Hindlimb muscle (tissue), 1 donor: ENCODE measurements around the gene ING4. TPM values are rescaled to one million over a fixed set of nuclear protein-coding genes. Genes with fewer than 3 reads are reported as not detected.

ENCODE experiments used
- DNase-seq: peaks from one replicate; pipeline ENCODE4 v3.0.0-alpha.2; 2013
- polyA plus RNA-seq: library from polyadenylated mRNA; unstranded; fragments of 120-200 nt; gene quantifications from one replicate; pipeline ENCODE4 v1.2.1, GENCODE V29; 2013; ENCODE audit not compliant: insufficient read length

The ING4 gene
- polyA plus RNA-seq, 1 donor, result 47.6 TPM

GRCh38 chr12:6635375-6635855 lies 27.5 kb downstream of the ING4 start:
- DNase-seq, result no peak

- DNase-seq, result peak; percentile 42
These were observed 30.6 kb downstream of the ING4 start for GRCh38 chr12:6632026-6632983.

- DNase-seq, result no peak
These were observed 31.4 kb downstream of the ING4 start for GRCh38 chr12:6631549-6631961.

- no peak for DNase-seq
These were observed 32.2 kb downstream of the ING4 start for GRCh38 chr12:6630736-6631135.

- no peak for DNase-seq
These were observed 35.3 kb downstream of the ING4 start for GRCh38 chr12:6627616-6628015.

- no peak for DNase-seq
These were observed 36.1 kb downstream of the ING4 start for GRCh38 chr12:6626654-6627283.

- no peak for DNase-seq
These were observed 42.0 kb downstream of the ING4 start for GRCh38 chr12:6620885-6621274.

- DNase-seq, result peak; percentile 59
These were observed 42.6 kb downstream of the ING4 start for GRCh38 chr12:6620137-6620884.

- DNase-seq, result no peak
These were observed 44.3 kb downstream of the ING4 start for GRCh38 chr12:6618483-6619225.

GRCh38 chr12:6615802-6616201 lies 47.1 kb downstream of the ING4 start:
- no peak for DNase-seq

GRCh38 chr12:6614513-6615172 lies 48.3 kb downstream of the ING4 start:
- no peak for DNase-seq

- DNase-seq, result peak; percentile 95
These were observed 49.0 kb downstream of the ING4 start for GRCh38 chr12:6613776-6614512.

GRCh38 chr12:6613015-6613775 lies 49.7 kb downstream of the ING4 start:
- peak; percentile 79 for DNase-seq

GRCh38 chr12:6612652-6613014 lies 50.3 kb downstream of the ING4 start:
- no peak for DNase-seq

- no peak for DNase-seq
These were observed 50.7 kb downstream of the ING4 start for GRCh38 chr12:6612247-6612646.

- DNase-seq, result no peak
These were observed 54.2 kb downstream of the ING4 start for GRCh38 chr12:6608592-6609281.

- peak; percentile 69 for DNase-seq
These were observed 54.9 kb downstream of the ING4 start for GRCh38 chr12:6607751-6608591.

- DNase-seq, result no peak
These were observed 56.4 kb downstream of the ING4 start for GRCh38 chr12:6606331-6607131.
